H9 (cell line): ENCODE measurements around the gene RELA. TPM values are rescaled to one million over a fixed set of nuclear protein-coding genes. Genes with fewer than 3 reads are reported as not detected.

Experiments used
- DNase-seq: peaks from one replicate; pipeline ENCODE4 v3.0.0-alpha.2; 2017
- H2AFZ ChIP-seq: one replicate; pipeline ENCODE4 v1.6.1; 2013; ENCODE audit warnings: mild to moderate bottlenecking, low read length, control low read depth, moderate library complexity
- H2AK5ac ChIP-seq: 2 replicates; pipeline ENCODE4 v1.6.1; 2013; ENCODE audit warnings: low read length, control low read depth, mixed read lengths; ENCODE audit not compliant: insufficient read length
- H2BK120ac ChIP-seq: one replicate; pipeline ENCODE4 v1.6.1; 2013; ENCODE audit warnings: low read depth, mild to moderate bottlenecking, low read length, control low read depth, inconsistent platforms; ENCODE audit not compliant: poor library complexity, severe bottlenecking
- H2BK12ac ChIP-seq: 2 replicates; pipeline ENCODE4 v1.6.1; 2013; ENCODE audit warnings: low read length, control low read depth, mixed read lengths, low read depth; ENCODE audit not compliant: insufficient read length
- H2BK15ac ChIP-seq: 2 replicates; pipeline ENCODE4 v1.6.1; 2013; ENCODE audit warnings: low read depth, low read length, control low read depth
- H2BK20ac ChIP-seq: one replicate; pipeline ENCODE4 v1.6.1; 2013; ENCODE audit warnings: low read depth, mild to moderate bottlenecking, low read length, control low read depth, inconsistent platforms; ENCODE audit not compliant: poor library complexity, severe bottlenecking
- H2BK5ac ChIP-seq: 2 replicates; pipeline ENCODE4 v1.6.1; 2013; ENCODE audit warnings: low read length, control low read depth, mixed read lengths; ENCODE audit not compliant: insufficient read length
- H3K14ac ChIP-seq: 2 replicates; pipeline ENCODE4 v1.6.1; 2013; ENCODE audit warnings: low read length, control low read depth; ENCODE audit not compliant: insufficient read depth
- H3K18ac ChIP-seq: 2 replicates; pipeline ENCODE4 v1.6.1; 2013; ENCODE audit warnings: low read depth, mild to moderate bottlenecking, mixed read lengths, low read length, control low read depth; ENCODE audit not compliant: insufficient read length
- H3K23ac ChIP-seq: 2 replicates; pipeline ENCODE4 v1.6.1; 2013; ENCODE audit warnings: low read length, control low read depth, mixed read lengths, low read depth; ENCODE audit not compliant: insufficient read length
- H3K23me2 ChIP-seq: 2 replicates; pipeline ENCODE4 v1.6.1; 2013; ENCODE audit warnings: low read depth, mild to moderate bottlenecking, mixed read lengths, low read length, control low read depth; ENCODE audit not compliant: insufficient read length, poor library complexity, severe bottlenecking
- H3K27ac ChIP-seq: 2 replicates; pipeline ENCODE4 v1.5.1; 2013; ENCODE audit warnings: low read length, control low read depth, mixed read lengths, low read depth; ENCODE audit not compliant: insufficient read length
- H3K27me3 ChIP-seq: 2 replicates; pipeline ENCODE4 v1.6.1; 2013; ENCODE audit warnings: low read length, control low read depth, inconsistent platforms; ENCODE audit not compliant: insufficient read depth
- H3K4ac ChIP-seq: 2 replicates; pipeline ENCODE4 v1.6.1; 2013; ENCODE audit warnings: low read depth, mild to moderate bottlenecking, control low read depth, inconsistent platforms, low read length, moderate library complexity
- H3K4me1 ChIP-seq: 2 replicates; pipeline ENCODE4 v1.6.1; 2013; ENCODE audit warnings: low read length, control low read depth, inconsistent platforms; ENCODE audit not compliant: insufficient read depth
- H3K4me2 ChIP-seq: 2 replicates; pipeline ENCODE4 v1.6.1; 2013; ENCODE audit warnings: low read length, control low read depth, mixed read lengths; ENCODE audit not compliant: insufficient read length, insufficient read depth
- H3K56ac ChIP-seq: 2 replicates; pipeline ENCODE4 v1.6.1; 2013; ENCODE audit warnings: low read depth, mild to moderate bottlenecking, mixed read lengths, low read length, control low read depth; ENCODE audit not compliant: insufficient read length
- H3K79me1 ChIP-seq: 2 replicates; pipeline ENCODE4 v1.6.1; 2013; ENCODE audit warnings: low read depth, mild to moderate bottlenecking, moderate library complexity, low read length, control low read depth, inconsistent platforms; ENCODE audit not compliant: insufficient read depth, poor library complexity, severe bottlenecking
- H3K79me2 ChIP-seq: 2 replicates; pipeline ENCODE4 v1.6.1; 2013; ENCODE audit warnings: low read length, control low read depth, inconsistent platforms; ENCODE audit not compliant: insufficient read depth
- H3K9ac ChIP-seq: 2 replicates; pipeline ENCODE4 v1.6.1; 2013; ENCODE audit warnings: low read length, control low read depth, mixed read lengths; ENCODE audit not compliant: insufficient read length; ENCODE audit errors: extremely low read depth
- H3K9me3 ChIP-seq: one replicate; pipeline ENCODE4 v1.6.1; 2013; ENCODE audit warnings: low read depth, low read length, inconsistent platforms; ENCODE audit not compliant: control insufficient read depth
- H3T11ph ChIP-seq: one replicate; pipeline ENCODE4 v1.6.1; 2013; ENCODE audit warnings: mild to moderate bottlenecking, low read length, control low read depth, inconsistent platforms
- H4K20me1 ChIP-seq: one replicate; pipeline ENCODE4 v1.6.1; 2013; ENCODE audit not compliant: control insufficient read depth, insufficient read length, insufficient read depth
- H4K5ac ChIP-seq: 2 replicates; pipeline ENCODE4 v1.6.1; 2013; ENCODE audit warnings: low read depth, mild to moderate bottlenecking, mixed read lengths, low read length, control low read depth; ENCODE audit not compliant: insufficient read length
- H4K8ac ChIP-seq: replicated peaks from 2 replicates; pipeline ENCODE4 v1.6.1; 2013; ENCODE audit warnings: low read length, control low read depth, mixed read lengths, low read depth; ENCODE audit not compliant: insufficient read length
- H4K91ac ChIP-seq: 2 replicates; pipeline ENCODE4 v1.6.1; 2013; ENCODE audit warnings: low read depth, mild to moderate bottlenecking, moderate library complexity, mixed read lengths, low read length, control low read depth; ENCODE audit not compliant: insufficient read length
- H3K27ac Mint-ChIP-seq, 3 experiments: 2 replicates in 2 of 3; 3 replicates in 1 of 3; pipeline ENCODE4 v1.8.0; 2020 to 2021; ENCODE audit warnings: mixed read lengths in 3 of 3, mild to moderate bottlenecking in 1 of 3, moderate library complexity in 1 of 3
- H3K27me3 Mint-ChIP-seq: 2 replicates; pipeline ENCODE4 v1.8.0; 2021; ENCODE audit warnings: low read depth, mild to moderate bottlenecking, moderate library complexity, mixed read lengths
- H3K36me3 Mint-ChIP-seq, 3 experiments: 2 replicates in 2 of 3; 3 replicates in 1 of 3; pipeline ENCODE4 v1.8.0; 2020 to 2021; ENCODE audit warnings: low read depth in 3 of 3, mixed read lengths in 3 of 3; ENCODE audit not compliant: insufficient read depth in 1 of 3
- H3K4me1 Mint-ChIP-seq, 2 experiments: 2 replicates each; pipeline ENCODE4 v1.8.0; 2020; ENCODE audit warnings: mixed read lengths in 2 of 2
- H3K4me3 Mint-ChIP-seq, 2 experiments: 2 replicates in 1 of 2; 3 replicates in 1 of 2; pipeline ENCODE4 v1.8.0; 2020 to 2021; ENCODE audit warnings: mild to moderate bottlenecking in 2 of 2, mixed read lengths in 2 of 2, moderate library complexity in 1 of 2
- H3K9me3 Mint-ChIP-seq, 2 experiments: 2 replicates in 1 of 2; 3 replicates in 1 of 2; pipeline ENCODE4 v1.8.0; 2020; ENCODE audit warnings: mild to moderate bottlenecking in 2 of 2, mixed read lengths in 2 of 2, moderate library complexity in 1 of 2
- WGBS: extraction: QIAGEN DNeasy Blood & Tissue Kit; methylation state at CpG from one replicate; pipeline ENCODE4 v1.1.7; 2013; ENCODE audit warnings: missing lambda C conversion rate, low lambda C conversion rate, mixed read lengths; ENCODE audit not compliant: insufficient read length; ENCODE audit errors: extremely low coverage; 5-methylcytosine and 5-hydroxymethylcytosine counted together
- total RNA-seq: library from RNA; stranded (reverse); gene quantifications from 2 replicates; pipeline ENCODE4 v1.2.1, GENCODE V29; 2021
- TF ChIP-seq, protein P1 (sequence below): fragments of 200-600 bp; sonication (generic); conservative IDR thresholded peaks from 3 replicates; pipeline ENCODE4 v1.8.0; 2021; ENCODE audit warnings: antibody characterized with exemption, mild to moderate bottlenecking

RELA gene
- total RNA-seq, 1 experiment from 2014 or later: 48.8 TPM

DNA sequence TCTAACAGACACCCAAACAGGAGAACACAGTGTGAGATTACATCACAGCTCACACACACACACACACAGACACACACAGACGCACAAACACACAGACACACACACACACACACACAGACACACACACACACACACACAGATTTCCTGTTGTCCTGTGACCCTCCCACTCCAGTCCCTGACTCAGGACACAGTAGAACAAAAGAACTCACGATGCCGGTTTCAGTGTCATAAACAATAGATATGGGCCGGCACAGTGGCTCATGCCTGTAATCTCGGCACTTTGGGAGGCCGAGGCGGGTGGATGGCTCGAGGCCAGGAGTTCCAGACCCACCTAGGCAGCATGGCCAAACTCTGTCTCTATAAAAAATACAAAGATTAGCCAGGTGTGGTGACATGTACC lies 35.5 kb upstream of the RELA start:
- no peak overlapping the region for H2BK120ac ChIP-seq
- no peak overlapping the region for H2BK15ac ChIP-seq
- no peak overlapping the region for H2BK12ac ChIP-seq
- no peaks in the 10 kb centered on the region for H3K4me1 ChIP-seq
- no peak overlapping the region for H2AK5ac ChIP-seq
- H3K79me1 ChIP-seq: no peaks in the 10 kb centered on the region
- H3K4ac ChIP-seq: no peak overlapping the region
- H3K18ac ChIP-seq: no peak overlapping the region
- TF ChIP-seq, protein P1, sequence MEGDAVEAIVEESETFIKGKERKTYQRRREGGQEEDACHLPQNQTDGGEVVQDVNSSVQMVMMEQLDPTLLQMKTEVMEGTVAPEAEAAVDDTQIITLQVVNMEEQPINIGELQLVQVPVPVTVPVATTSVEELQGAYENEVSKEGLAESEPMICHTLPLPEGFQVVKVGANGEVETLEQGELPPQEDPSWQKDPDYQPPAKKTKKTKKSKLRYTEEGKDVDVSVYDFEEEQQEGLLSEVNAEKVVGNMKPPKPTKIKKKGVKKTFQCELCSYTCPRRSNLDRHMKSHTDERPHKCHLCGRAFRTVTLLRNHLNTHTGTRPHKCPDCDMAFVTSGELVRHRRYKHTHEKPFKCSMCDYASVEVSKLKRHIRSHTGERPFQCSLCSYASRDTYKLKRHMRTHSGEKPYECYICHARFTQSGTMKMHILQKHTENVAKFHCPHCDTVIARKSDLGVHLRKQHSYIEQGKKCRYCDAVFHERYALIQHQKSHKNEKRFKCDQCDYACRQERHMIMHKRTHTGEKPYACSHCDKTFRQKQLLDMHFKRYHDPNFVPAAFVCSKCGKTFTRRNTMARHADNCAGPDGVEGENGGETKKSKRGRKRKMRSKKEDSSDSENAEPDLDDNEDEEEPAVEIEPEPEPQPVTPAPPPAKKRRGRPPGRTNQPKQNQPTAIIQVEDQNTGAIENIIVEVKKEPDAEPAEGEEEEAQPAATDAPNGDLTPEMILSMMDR: no peak
- H3K9ac ChIP-seq: no peak overlapping the region
- H2AFZ ChIP-seq: no peak overlapping the region
- H3T11ph ChIP-seq: no peak overlapping the region
- no peak overlapping the region for H4K5ac ChIP-seq
- no peak for DNase-seq
- no peak overlapping the region for H3K4me3 Mint-ChIP-seq
- H3K4me2 ChIP-seq: no peak overlapping the region
- no peak overlapping the region for H2BK5ac ChIP-seq
- H3K27ac Mint-ChIP-seq: no peak overlapping the region; a peak in 1 of 7 replicates
- no peak overlapping the region for H3K56ac ChIP-seq
- H3K27me3 Mint-ChIP-seq: peaks cover 26% of the 10 kb centered on the region
- no peak overlapping the region for H4K8ac ChIP-seq
- WGBS: no CpG with 5 or more reads among the region's 8 CpGs
- no peaks in the 10 kb centered on the region for H4K20me1 ChIP-seq
- no peaks in the 10 kb centered on the region for H3K36me3 Mint-ChIP-seq
- no peak overlapping the region for H3K23ac ChIP-seq
- no peak overlapping the region for H2BK20ac ChIP-seq
- peaks cover 4% of the 10 kb centered on the region in 2 experiments; a peak in 3 of 4 replicates for H3K4me1 Mint-ChIP-seq
- H3K14ac ChIP-seq: no peak overlapping the region
- no peaks in the 10 kb centered on the region for H3K27me3 ChIP-seq
- H3K9me3 ChIP-seq: no peaks in the 10 kb centered on the region
- no peak overlapping the region for H4K91ac ChIP-seq
- H3K27ac ChIP-seq: no peak overlapping the region
- H3K23me2 ChIP-seq: no peaks in the 10 kb centered on the region
- H3K79me2 ChIP-seq: no peaks in the 10 kb centered on the region
- peaks cover 10 to 17% of the 10 kb centered on the region in 2 experiments; a peak in 3 of 5 replicates for H3K9me3 Mint-ChIP-seq
